NCI-H1092 (cell line): Measurements from ENCODE around the gene TFB2M.
A peak's percentile ranks its signal among the peaks of the same experiment; 100 is the strongest.
"Not testable (repeated sequence)": the region's sequence is repeated elsewhere in the genome, so short reads cannot be mapped to it uniquely, and the experiment has no call there.

ENCODE experiments used
- DNase-seq: peaks from one replicate; lab custom pipeline; 2025; lab: John Stamatoyannopoulos, UW

TFB2M gene

GRCh38 chr1:246582301-246583055 is 16.4 kb upstream of the TFB2M start:
- DNase-seq: no peak

- DNase-seq: no peak
These were observed 14.7 kb upstream of the TFB2M start for GRCh38 chr1:246580497-246581370.

GRCh38 chr1:246579818-246580217 is 13.8 kb upstream of the TFB2M start:
- DNase-seq: no peak

GRCh38 chr1:246577720-246578106 is 11.7 kb upstream of the TFB2M start:
- DNase-seq: no peak

GRCh38 chr1:246577082-246577719 is 11.1 kb upstream of the TFB2M start:
- no peak for DNase-seq

GRCh38 chr1:246576709-246577032 is 10.6 kb upstream of the TFB2M start:
- DNase-seq: no peak

- DNase-seq: no peak
These were observed 7.4 kb upstream of the TFB2M start for GRCh38 chr1:246573491-246573890.

GRCh38 chr1:246572785-246573184 is 6.7 kb upstream of the TFB2M start:
- DNase-seq: no peak

GRCh38 chr1:246571953-246572352 is 5.9 kb upstream of the TFB2M start:
- no peak for DNase-seq

- DNase-seq: not testable (repeated sequence)
These were observed 5.2 kb upstream of the TFB2M start for GRCh38 chr1:246571309-246571708.

- DNase-seq: no peak
These were observed 3.5 kb upstream of the TFB2M start for GRCh38 chr1:246569248-246570238.

- no peak for DNase-seq
These were observed 1.7 kb upstream of the TFB2M start for GRCh38 chr1:246567646-246568235.

- peak; percentile 72 for DNase-seq
These were observed 968 bp upstream of the TFB2M start for GRCh38 chr1:246566813-246567645.

- peak; percentile 33 for DNase-seq
These were observed 322 bp downstream of the TFB2M start for GRCh38 chr1:246565751-246566127.

GRCh38 chr1:246564839-246565750 is 966 bp downstream of the TFB2M start:
- DNase-seq: no peak

- not testable (repeated sequence) for DNase-seq
These were observed 5.2 kb downstream of the TFB2M start for GRCh38 chr1:246560833-246561232.

GRCh38 chr1:246559310-246559709 is 6.8 kb downstream of the TFB2M start:
- no peak for DNase-seq

GRCh38 chr1:246558041-246558440 is 8.0 kb downstream of the TFB2M start:
- DNase-seq: no peak

GRCh38 chr1:246554201-246554600 is 11.9 kb downstream of the TFB2M start:
- DNase-seq: no peak
